ENCODE data around the gene SEPTIN2. TPM values are rescaled to one million over a fixed set of nuclear protein-coding genes. Genes with fewer than 3 reads are reported as not detected.
A peak's percentile ranks its signal among the peaks of the same experiment; 100 is the strongest.
"Not testable (repeated sequence)": the region's sequence is repeated elsewhere in the genome, so short reads cannot be mapped to it uniquely, and the experiment has no call there.

Gene SEPTIN2
- total RNA-seq, 1 donor from 2014 or later: 187 TPM

DNA sequence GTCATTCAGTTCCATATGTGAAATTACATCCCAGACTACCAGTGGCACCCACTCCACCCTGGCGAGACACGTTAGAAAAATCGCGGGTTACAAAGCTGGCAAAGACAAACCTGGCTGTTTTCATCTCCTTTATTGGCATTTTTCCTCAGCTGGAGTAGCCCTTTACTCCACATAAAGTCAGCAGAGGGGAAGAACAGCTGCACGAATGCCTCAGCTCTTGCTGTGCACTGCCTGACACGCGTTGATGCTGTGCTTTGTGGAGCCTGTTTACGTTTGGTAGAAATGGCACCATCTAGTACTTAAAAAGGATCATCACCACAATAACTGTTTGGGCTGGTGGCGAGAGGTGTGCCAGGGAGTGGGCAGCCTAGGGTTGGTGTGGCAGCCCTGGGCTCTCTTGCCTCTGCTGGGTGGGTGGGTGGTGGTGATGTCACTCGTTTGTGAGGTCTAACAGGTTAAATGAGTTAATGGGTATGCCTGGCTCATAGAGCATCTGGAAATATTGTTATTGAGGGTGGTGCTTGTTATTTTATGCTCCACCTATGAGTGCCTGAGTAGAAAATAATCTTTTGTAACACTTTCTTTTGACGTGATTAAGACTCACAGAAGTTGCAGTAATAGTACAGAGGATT lies 56.8 kb downstream of the SEPTIN2 start:
- DNase-seq: no peak
- Histone ChIP-seq H3K9me3 (replicated peaks) (no peaks in the 10 kb centered on the region), H3K27me3 (ENCODE audit: low read depth) (no peaks in the 10 kb centered on the region), H3K36me3 (peaks cover 30% of the 10 kb centered on the region), H3K4me3 (no peak overlapping the region), H3K27ac (replicated peaks) (no peak overlapping the region), H3K4me1 (peaks cover 7% of the 10 kb centered on the region)
- intact Hi-C loops (cut with micrococcal nuclease): no loop called here
- TF ChIP-seq, protein P1, sequence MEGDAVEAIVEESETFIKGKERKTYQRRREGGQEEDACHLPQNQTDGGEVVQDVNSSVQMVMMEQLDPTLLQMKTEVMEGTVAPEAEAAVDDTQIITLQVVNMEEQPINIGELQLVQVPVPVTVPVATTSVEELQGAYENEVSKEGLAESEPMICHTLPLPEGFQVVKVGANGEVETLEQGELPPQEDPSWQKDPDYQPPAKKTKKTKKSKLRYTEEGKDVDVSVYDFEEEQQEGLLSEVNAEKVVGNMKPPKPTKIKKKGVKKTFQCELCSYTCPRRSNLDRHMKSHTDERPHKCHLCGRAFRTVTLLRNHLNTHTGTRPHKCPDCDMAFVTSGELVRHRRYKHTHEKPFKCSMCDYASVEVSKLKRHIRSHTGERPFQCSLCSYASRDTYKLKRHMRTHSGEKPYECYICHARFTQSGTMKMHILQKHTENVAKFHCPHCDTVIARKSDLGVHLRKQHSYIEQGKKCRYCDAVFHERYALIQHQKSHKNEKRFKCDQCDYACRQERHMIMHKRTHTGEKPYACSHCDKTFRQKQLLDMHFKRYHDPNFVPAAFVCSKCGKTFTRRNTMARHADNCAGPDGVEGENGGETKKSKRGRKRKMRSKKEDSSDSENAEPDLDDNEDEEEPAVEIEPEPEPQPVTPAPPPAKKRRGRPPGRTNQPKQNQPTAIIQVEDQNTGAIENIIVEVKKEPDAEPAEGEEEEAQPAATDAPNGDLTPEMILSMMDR (IDR thresholded peaks at IDR 0.05; ENCODE audit: borderline replicate concordance): no peak

DNA sequence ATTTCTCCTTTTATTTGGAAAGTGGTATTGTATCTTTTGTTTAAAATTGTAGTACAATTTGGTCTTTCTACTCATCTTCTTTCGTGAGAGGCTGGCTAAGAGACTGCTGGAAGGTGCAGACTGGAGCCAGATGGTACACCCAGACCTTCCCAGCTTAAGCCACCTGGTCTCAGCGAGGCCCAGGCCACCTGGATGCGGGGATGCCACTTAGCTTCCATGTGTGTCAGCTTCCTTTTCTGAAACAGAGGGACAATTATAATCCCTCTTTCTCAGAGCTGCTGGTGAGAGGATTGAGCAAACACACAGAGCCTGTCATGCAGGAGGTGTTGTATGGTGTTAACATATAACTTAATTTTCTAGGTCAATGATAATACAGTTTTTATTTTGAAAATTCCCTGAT lies 57.7 kb downstream of the SEPTIN2 start:
- Histone ChIP-seq H3K36me3 (peaks cover 30% of the 10 kb centered on the region), H3K27ac (replicated peaks) (no peak overlapping the region)
- TF ChIP-seq, protein P1 (IDR thresholded peaks at IDR 0.05; ENCODE audit: borderline replicate concordance): no peak

DNA sequence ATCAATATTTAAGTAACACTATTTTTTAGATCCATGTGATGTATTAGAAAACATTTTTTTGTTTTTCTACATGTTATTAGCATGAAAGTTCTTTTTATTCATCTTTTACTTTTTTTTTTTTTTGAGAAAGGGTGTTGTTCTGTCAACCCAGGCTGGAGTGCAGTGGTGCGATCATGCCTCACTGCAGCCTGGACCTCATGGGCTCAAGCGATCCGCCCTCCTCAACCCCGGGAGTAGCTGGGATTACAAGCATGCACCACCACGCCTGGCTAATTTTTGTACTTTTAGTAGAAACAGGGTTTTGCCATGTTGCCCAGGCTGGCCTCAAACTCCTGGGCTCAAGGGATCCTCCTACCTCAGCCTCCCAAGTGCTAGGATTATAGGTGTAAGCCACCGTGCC lies 58.2 kb downstream of the SEPTIN2 start:
- Histone ChIP-seq H3K4me1 (peaks cover 14% of the 10 kb centered on the region), H3K36me3 (peaks cover 30% of the 10 kb centered on the region)
- H3K4me3 ChIP-seq; H3K9me3 ChIP-seq (replicated peaks); H3K27me3 ChIP-seq (ENCODE audit: low read depth); H3K27ac ChIP-seq (replicated peaks); intact Hi-C loops (cut with micrococcal nuclease); DNase-seq: not testable (repeated sequence)

More for the DNA sequence above, 57.7 kb downstream of the SEPTIN2 start:
- no peak for DNase-seq
- intact Hi-C loops (cut with micrococcal nuclease): no loop called here
- no peaks in the 10 kb centered on the region for H3K9me3 ChIP-seq (replicated peaks)
- H3K4me3 ChIP-seq: no peak overlapping the region
- H3K27me3 ChIP-seq (ENCODE audit: low read depth): no peaks in the 10 kb centered on the region
- peaks cover 10% of the 10 kb centered on the region for H3K4me1 ChIP-seq

DNA sequence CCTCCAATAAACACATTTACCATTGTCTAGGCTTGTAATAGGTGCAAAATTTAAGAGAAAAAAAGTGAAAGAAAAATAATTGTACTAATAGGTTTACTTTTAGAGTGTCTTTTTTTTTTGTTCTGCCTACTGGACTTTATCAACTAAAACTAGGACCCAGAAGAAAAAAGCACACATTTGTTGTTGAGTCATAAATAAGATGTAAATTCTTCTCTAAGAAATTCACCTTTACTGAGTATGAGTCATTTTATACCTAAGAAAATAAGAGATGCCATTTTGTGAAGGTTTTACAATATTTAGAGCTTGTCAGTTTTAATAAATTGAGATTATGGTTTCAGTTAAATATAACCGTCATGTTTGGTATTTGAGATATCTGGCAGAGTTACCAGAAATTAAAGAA lies 59.6 kb downstream of the SEPTIN2 start:
- TF ChIP-seq, protein P1 (IDR thresholded peaks at IDR 0.05; ENCODE audit: borderline replicate concordance): no peak
- intact Hi-C loops (cut with micrococcal nuclease): no loop called here

DNA sequence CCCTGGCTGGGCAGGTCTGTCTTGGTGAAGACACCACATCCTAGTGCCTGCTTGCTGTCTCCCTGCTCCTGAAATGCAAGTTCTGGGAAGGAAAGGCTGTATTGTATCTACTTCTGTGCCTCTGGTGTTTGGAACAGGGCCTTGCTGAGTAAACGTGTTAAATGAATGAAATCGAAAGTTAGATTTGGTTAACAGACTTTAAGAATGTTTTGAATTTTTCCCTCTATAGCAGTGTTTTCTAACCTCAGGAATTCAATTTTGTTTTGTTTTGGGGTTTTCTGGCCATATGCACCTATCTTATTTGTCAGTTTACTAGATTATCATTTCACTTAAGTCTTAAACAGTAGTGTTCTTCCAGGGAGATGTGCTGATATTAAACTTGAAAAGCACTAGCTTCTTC lies 61.1 kb downstream of the SEPTIN2 start:
- Histone ChIP-seq H3K4me3 (no peak overlapping the region), H3K36me3 (peaks cover 30% of the 10 kb centered on the region), H3K9me3 (replicated peaks) (no peaks in the 10 kb centered on the region), H3K4me1 (peaks cover 43% of the 10 kb centered on the region), H3K27ac (replicated peaks) (no peak overlapping the region), H3K27me3 (ENCODE audit: low read depth) (no peaks in the 10 kb centered on the region)
- TF ChIP-seq, protein P1 (IDR thresholded peaks at IDR 0.05; ENCODE audit: borderline replicate concordance): no peak
- intact Hi-C loops (cut with micrococcal nuclease): no loop called here
- DNase-seq: no peak

More for the DNA sequence above, 59.6 kb downstream of the SEPTIN2 start:
- Histone ChIP-seq H3K4me3 (no peak overlapping the region), H3K4me1 (peaks cover 28% of the 10 kb centered on the region), H3K27ac (replicated peaks) (no peak overlapping the region), H3K9me3 (replicated peaks) (no peaks in the 10 kb centered on the region), H3K36me3 (peaks cover 30% of the 10 kb centered on the region), H3K27me3 (ENCODE audit: low read depth) (no peaks in the 10 kb centered on the region)
- no peak for DNase-seq

DNA sequence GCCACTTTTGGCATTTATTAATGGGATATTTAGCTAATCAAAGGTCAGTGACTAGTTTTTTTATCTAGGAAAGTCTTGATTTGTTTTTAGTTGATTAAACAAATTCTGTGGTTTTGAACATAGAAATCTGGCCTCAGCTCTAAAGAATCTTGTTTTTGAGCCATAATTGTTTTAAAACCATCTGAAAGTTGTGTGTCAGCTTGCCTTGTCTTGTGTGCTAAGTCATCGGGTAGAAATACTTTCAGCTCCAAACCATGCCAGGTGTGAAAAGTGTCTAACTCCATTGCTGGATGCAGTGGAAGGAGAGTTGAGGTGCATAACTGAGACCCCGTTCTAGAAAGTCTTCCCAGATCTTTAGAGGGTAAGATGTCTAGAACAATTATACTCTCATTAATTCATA lies 63.1 kb downstream of the SEPTIN2 start:
- peaks cover 45% of the 10 kb centered on the region for H3K4me1 ChIP-seq
- intact Hi-C loops (cut with micrococcal nuclease): no loop called here

More for the DNA sequence above, 63.1 kb downstream of the SEPTIN2 start:
- H3K9me3 ChIP-seq (replicated peaks): no peaks in the 10 kb centered on the region
- no peaks in the 10 kb centered on the region for H3K27me3 ChIP-seq (ENCODE audit: low read depth)
- H3K4me3 ChIP-seq: no peak overlapping the region
- peaks cover 25% of the 10 kb centered on the region for H3K36me3 ChIP-seq
- TF ChIP-seq, protein P1 (IDR thresholded peaks at IDR 0.05; ENCODE audit: borderline replicate concordance): no peak
- no peak for DNase-seq
- peak overlapping the region; percentile 25 for H3K27ac ChIP-seq (replicated peaks)

Measured in left ventricle myocardium inferior (tissue), 1 donor.